AG04450 (cell line): ENCODE results near the gene LRMDA. TPM values are rescaled to one million over a fixed set of nuclear protein-coding genes. Genes with fewer than 3 reads are reported as not detected.
"Not testable (repeated sequence)": the region's sequence is repeated elsewhere in the genome, so short reads cannot be mapped to it uniquely, and the experiment has no call there.

ENCODE experiments used
- CTCF ChIA-PET: fragments of 300-600, 350-600 bp; formaldehyde crosslinking; extraction: SDS; loops from one replicate; lab custom pipeline; 2022; ENCODE audit warnings: antibody characterized with exemption, inconsistent platforms; lab: Charles Lee
- POLR2A ChIA-PET: fragments of 350-600 bp; formaldehyde crosslinking; extraction: SDS; loops from one replicate; lab custom pipeline; 2021; ENCODE audit warnings: antibody characterized with exemption, inconsistent platforms; lab: Yijun Ruan, JAX
- DNase-seq: peaks from one replicate; pipeline ENCODE4 v3.0.0-alpha.2; 2011; ENCODE audit warnings: low read depth, low spot score
- H3K27ac ChIP-seq: one replicate; pipeline ENCODE4 v1.5.1; 2012; ENCODE audit warnings: low read depth, low read length, control low read depth
- H3K27me3 ChIP-seq: one replicate; pipeline ENCODE4 v1.6.0; 2012; ENCODE audit warnings: low read length; ENCODE audit not compliant: control insufficient read depth, insufficient read depth
- H3K4me3 ChIP-seq: 2 replicates; pipeline ENCODE4 v1.5.1; 2011; ENCODE audit warnings: mild to moderate bottlenecking, low read depth, low read length, control low read depth
- H3K9me3 ChIP-seq: 2 replicates; pipeline ENCODE4 v1.5.1; 2012; ENCODE audit warnings: low read length; ENCODE audit not compliant: control insufficient read depth, insufficient read depth
- polyA plus RNA-seq: library from polyadenylated mRNA; depleted of rRNA; stranded (reverse); fragments of >200 nt; gene quantifications from 2 replicates; pipeline ENCODE4 v1.2.3, GENCODE V29; 2011
- TF ChIP-seq, protein P1 (sequence below): IDR thresholded peaks from 2 replicates; pipeline ENCODE4 v1.5.1; 2011; ENCODE audit warnings: low read depth, low read length, control low read depth, inconsistent platforms

Gene LRMDA
- polyA plus RNA-seq, 1 experiment: 0.12 TPM

- Histone ChIP-seq H3K27ac (no peak overlapping the region), H3K9me3 (no peaks in the 10 kb centered on the region), H3K4me3 (no peak overlapping the region), H3K27me3 (no peaks in the 10 kb centered on the region)
- DNase-seq: no peak
- ChIA-PET POLR2A (no interaction called here), CTCF (interaction anchor here (0.7 kb wide), 2 partner anchors 12 to 55 kb away, joined by 4 to 8 read pairs; no protein-coding TSS in a partner anchor)
- TF ChIP-seq, protein P1, sequence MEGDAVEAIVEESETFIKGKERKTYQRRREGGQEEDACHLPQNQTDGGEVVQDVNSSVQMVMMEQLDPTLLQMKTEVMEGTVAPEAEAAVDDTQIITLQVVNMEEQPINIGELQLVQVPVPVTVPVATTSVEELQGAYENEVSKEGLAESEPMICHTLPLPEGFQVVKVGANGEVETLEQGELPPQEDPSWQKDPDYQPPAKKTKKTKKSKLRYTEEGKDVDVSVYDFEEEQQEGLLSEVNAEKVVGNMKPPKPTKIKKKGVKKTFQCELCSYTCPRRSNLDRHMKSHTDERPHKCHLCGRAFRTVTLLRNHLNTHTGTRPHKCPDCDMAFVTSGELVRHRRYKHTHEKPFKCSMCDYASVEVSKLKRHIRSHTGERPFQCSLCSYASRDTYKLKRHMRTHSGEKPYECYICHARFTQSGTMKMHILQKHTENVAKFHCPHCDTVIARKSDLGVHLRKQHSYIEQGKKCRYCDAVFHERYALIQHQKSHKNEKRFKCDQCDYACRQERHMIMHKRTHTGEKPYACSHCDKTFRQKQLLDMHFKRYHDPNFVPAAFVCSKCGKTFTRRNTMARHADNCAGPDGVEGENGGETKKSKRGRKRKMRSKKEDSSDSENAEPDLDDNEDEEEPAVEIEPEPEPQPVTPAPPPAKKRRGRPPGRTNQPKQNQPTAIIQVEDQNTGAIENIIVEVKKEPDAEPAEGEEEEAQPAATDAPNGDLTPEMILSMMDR: no peak
Measured at GRCh38 chr10:76523246-76523645, 1091.8 kb downstream of the LRMDA start.

DNA sequence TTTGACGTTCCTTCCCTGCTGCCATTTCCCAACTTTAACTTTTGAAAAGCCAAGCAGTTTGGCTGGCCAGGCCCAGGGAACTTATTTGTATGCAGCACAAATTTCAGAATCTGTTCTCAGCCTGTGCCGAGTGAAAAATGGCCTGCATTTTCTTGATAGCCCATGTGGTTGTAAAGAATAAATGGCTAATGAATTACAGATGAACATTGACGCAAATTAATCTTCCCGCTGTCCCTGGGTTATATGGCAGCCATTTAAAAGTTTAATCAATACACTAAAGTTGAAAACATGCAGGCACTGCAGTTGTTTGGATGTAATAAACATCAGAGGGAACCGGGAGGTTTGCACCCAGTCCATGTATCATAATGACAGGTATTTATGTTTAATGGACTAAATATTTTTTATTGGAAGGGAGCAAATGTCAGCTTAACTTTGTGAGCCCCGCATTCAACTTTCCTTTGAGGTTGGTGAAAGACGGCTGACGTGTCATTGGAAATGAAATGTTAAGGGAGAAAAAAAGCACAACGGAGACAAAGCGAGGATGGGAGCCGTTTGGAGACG lies 1092.4 kb downstream of the LRMDA start:
- CTCF ChIA-PET: interaction anchor here (0.6 to 1.8 kb wide), 2 partner anchors 488 to 686 kb away, joined by 3 to 6 read pairs; no protein-coding TSS in a partner anchor
- Histone ChIP-seq H3K27ac (no peak overlapping the region), H3K4me3 (no peak overlapping the region), H3K9me3 (no peaks in the 10 kb centered on the region), H3K27me3 (no peaks in the 10 kb centered on the region)
- POLR2A ChIA-PET: no interaction called here
- TF ChIP-seq, protein P1: no peak
- no peak for DNase-seq

- H3K4me3 ChIP-seq, POLR2A ChIA-PET, CTCF ChIA-PET, H3K27ac ChIP-seq, H3K9me3 ChIP-seq, H3K27me3 ChIP-seq, DNase-seq: not testable (repeated sequence)
Measured at GRCh38 chr10:76526833-76527232, 1095.4 kb downstream of the LRMDA start.

DNA sequence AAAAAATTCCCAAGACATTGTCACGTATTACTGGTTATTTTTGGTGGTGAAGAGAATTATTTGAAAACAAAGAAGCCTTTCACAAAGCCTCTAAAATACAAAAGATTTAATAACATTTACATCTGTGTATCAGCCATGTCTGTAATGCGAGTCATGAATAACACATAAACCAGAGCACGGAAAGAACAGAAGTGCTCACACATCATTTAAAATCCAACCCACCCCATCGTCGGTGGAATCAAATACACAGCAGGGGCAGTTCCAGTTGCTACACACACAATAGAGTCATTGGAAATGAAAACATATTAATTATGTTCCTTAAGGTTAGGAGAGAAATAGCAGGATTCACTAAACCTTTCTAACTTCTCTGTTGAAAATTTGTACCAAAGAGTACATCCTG lies 1108.9 kb downstream of the LRMDA start:
- Histone ChIP-seq H3K9me3 (no peaks in the 10 kb centered on the region), H3K27me3 (no peaks in the 10 kb centered on the region), H3K4me3 (no peak overlapping the region), H3K27ac (no peak overlapping the region)
- TF ChIP-seq, protein P1: no peak
- no peak for DNase-seq
- CTCF ChIA-PET: no interaction called here
- POLR2A ChIA-PET: no interaction called here

DNA sequence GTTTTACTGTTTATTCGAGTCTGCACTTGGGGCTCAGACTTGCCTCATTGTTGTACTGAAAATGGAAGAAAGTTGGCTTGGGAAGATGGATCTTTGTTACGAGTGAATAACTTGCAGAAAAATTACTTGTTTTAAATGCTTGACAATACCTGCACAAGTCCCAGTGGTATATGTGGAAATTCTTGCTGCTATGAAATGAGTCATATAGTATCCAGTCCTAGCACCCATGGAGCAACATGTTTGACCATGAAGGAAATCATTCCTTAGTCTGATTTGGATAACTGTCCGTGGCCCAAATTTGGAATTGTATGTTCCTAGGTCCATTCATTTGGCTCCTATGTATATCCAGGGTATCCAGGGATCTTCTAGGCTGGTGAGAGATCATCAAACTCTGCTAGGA lies 1109.4 kb downstream of the LRMDA start:
- DNase-seq: no peak
- ChIA-PET POLR2A (no interaction called here), CTCF (no interaction called here)
- H3K9me3 ChIP-seq: no peaks in the 10 kb centered on the region
- TF ChIP-seq, protein P1: no peak
- no peak overlapping the region for H3K4me3 ChIP-seq
- H3K27ac ChIP-seq: no peak overlapping the region
- no peaks in the 10 kb centered on the region for H3K27me3 ChIP-seq
